ENCODE results near the gene TRIML1. TPM values are rescaled to one million over a fixed set of nuclear protein-coding genes. Genes with fewer than 3 reads are reported as not detected.

TRIML1 gene
- total RNA-seq, 1 experiment from 2014 or later = not detected

DNA sequence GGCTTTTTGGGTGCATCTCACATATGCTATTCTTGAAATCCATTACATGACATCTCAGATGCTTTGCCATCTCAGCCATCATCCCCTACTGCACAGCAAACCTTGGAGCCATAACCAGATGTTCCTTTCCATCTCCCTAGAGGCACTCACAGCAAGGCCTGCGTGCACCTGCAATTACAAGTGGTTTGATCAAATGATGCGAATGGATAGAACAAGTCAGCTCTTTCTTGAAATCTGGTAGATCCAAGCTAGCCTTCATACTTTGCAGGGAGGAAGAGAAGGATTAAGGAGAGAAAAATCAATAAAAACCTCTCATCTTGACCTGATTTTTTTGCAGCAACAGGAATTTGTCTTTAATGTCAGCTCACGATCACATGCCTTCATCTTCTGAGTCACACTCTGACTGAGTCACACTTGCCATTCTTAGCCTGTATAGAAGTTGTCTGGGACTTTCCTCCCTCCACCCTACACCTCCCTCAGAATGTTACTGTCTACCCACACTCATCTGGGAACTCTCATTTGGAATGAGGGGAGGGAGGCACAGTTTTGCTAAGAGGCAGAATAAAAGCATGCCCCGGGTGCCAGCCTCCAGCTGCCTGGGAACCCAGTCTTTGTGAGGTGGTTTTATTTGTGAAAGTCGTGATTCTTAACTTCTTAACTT, 11.9 kb upstream of the TRIML1 start (continued):
- no peak for TF ChIP-seq EZH2phosphoT487 (IDR thresholded peaks at IDR 0.05; ENCODE audit: borderline replicate concordance)
- peak; percentile 92 for TF ChIP-seq CBX3 (IDR thresholded peaks at IDR 0.05; ENCODE audit: low read depth)
- TF ChIP-seq RAD21 (IDR thresholded peaks at IDR 0.05; ENCODE audit: low read depth) = no peak
- no peak for TF ChIP-seq EGR1 (IDR thresholded peaks at IDR 0.05; ENCODE audit: low read depth)

DNA sequence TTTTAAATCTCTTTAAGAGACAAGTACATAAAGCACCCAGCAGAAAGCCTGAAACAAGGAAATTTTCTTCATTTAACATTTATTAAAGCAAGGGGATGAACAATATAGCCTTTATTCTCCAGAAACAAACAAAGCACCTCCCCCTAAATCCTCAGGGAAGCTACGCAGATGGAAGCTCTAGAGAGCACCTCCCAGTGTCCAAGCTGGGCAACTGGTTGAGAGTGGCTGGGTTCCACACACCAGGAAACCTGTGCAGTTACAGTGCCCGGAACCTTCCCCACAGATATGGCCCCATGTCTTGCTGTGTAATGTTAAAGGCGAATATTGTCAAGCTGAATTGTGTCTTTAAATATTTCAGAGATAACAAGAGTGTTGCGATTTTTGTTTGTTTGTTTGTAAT, 8.9 kb upstream of the TRIML1 start:
- no peaks in the 10 kb centered on the region for H3K36me3 ChIP-seq (ENCODE audit: control insufficient read depth in 1 of 2, insufficient read depth in 2 of 2, low read length in 2 of 2)
- TF ChIP-seq EZH2phosphoT487 (IDR thresholded peaks at IDR 0.05; ENCODE audit: borderline replicate concordance) = no peak
- TF ChIP-seq POLR2A (IDR thresholded peaks at IDR 0.05; ENCODE audit: borderline replicate concordance, extremely low read depth, insufficient read depth, insufficient read length) = no peak
- TF ChIP-seq ZNF274 (IDR thresholded peaks at IDR 0.05; ENCODE audit: low read depth, low read length) = no peak
- TF ChIP-seq RAD21 (IDR thresholded peaks at IDR 0.05; ENCODE audit: low read depth) = peak; percentile 56
- TF ChIP-seq, protein P1, sequence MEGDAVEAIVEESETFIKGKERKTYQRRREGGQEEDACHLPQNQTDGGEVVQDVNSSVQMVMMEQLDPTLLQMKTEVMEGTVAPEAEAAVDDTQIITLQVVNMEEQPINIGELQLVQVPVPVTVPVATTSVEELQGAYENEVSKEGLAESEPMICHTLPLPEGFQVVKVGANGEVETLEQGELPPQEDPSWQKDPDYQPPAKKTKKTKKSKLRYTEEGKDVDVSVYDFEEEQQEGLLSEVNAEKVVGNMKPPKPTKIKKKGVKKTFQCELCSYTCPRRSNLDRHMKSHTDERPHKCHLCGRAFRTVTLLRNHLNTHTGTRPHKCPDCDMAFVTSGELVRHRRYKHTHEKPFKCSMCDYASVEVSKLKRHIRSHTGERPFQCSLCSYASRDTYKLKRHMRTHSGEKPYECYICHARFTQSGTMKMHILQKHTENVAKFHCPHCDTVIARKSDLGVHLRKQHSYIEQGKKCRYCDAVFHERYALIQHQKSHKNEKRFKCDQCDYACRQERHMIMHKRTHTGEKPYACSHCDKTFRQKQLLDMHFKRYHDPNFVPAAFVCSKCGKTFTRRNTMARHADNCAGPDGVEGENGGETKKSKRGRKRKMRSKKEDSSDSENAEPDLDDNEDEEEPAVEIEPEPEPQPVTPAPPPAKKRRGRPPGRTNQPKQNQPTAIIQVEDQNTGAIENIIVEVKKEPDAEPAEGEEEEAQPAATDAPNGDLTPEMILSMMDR (IDR thresholded peaks at IDR 0.05 in 2 of 3, conservative IDR thresholded peaks at IDR 0.05 in 1 of 3; ENCODE audit: borderline replicate concordance in 1 of 3, insufficient read depth in 1 of 3, low read depth in 2 of 3, low read length in 2 of 3) = peak; percentile 39 to 68 (median 64); a peak in 5 of 6 replicates
- no peaks in the 10 kb centered on the region for H3K79me2 ChIP-seq (ENCODE audit: insufficient read depth, low read length)
- H3K9me3 ChIP-seq (ENCODE audit: control insufficient read depth in 1 of 2, insufficient read depth in 1 of 2, low read depth in 1 of 2, low read length in 2 of 2) = no peaks in the 10 kb centered on the region
- no peak overlapping the region for H3K9ac ChIP-seq (ENCODE audit: low read length)
- ATAC-seq (peak; percentile 75), DNase-seq (ENCODE audit: low read depth, low spot score) (peak; percentile 41)
- ChIA-PET RAD21 (ENCODE audit: low non-redundant PET in 1 of 2, low total read pairs in 2 of 2, uncharacterized antibody in 2 of 2, unreplicated experiment in 2 of 2) (no interaction called here), POLR2A (no interaction called here), CTCF (interaction anchor here (0.6 to 0.7 kb wide), 2 partner anchors 95 to 236 kb away, joined by 3 read pairs; no protein-coding TSS in a partner anchor)
- peaks cover 15 to 39% of the 10 kb centered on the region in 2 experiments for H3K4me1 ChIP-seq (ENCODE audit: control insufficient read depth in 1 of 2, insufficient read depth in 2 of 2, low read length in 2 of 2)
- no peak overlapping the region for H3K4me3 ChIP-seq (replicated peaks in 1 of 2; ENCODE audit: low read depth in 1 of 2, low read length in 2 of 2)
- intact Hi-C loops (cut with micrococcal nuclease) = loop anchor here (5.0 kb wide), 1 partner anchor 523 kb away; no protein-coding TSS in a partner anchor
- H3K27ac ChIP-seq (ENCODE audit: low read depth, low read length) = no peak overlapping the region
- BruUV-seq (replicated peaks) = no TSS peak
- H3K27me3 ChIP-seq (ENCODE audit: insufficient read depth, low read length) = no peaks in the 10 kb centered on the region
- peak overlapping the region; percentile 15; the same call in 1 of the 2 replicates for H3K4me2 ChIP-seq (ENCODE audit: low read length)
- no peaks in the 10 kb centered on the region for H4K20me1 ChIP-seq (ENCODE audit: insufficient read depth)
- peak overlapping the region; percentile 87 for H2AFZ ChIP-seq (ENCODE audit: low read depth, low read length, poor library complexity, severe bottlenecking)
- no peaks in the 10 kb centered on the region for H3K9me2 ChIP-seq (ENCODE audit: insufficient read depth)

All from HCT116 (cell line).